Neural crest cell (in vitro differentiated cells): ENCODE results near the gene ZFP57. TPM values are rescaled to one million over a fixed set of nuclear protein-coding genes. Genes with fewer than 3 reads are reported as not detected.
A peak's percentile ranks its signal among the peaks of the same experiment; 100 is the strongest.

Source experiments
- DNase-seq: peaks from one replicate; pipeline ENCODE4 v3.0.0; 2021; ENCODE audit warnings: low read depth, mixed read lengths, low spot score
- H3K27ac Mint-ChIP-seq: one replicate; pipeline ENCODE4 v1.8.0; 2021; ENCODE audit warnings: mild to moderate bottlenecking, mixed read lengths; ENCODE audit not compliant: unreplicated experiment
- H3K27me3 Mint-ChIP-seq: 2 replicates; pipeline ENCODE4 v1.8.0; 2021; ENCODE audit warnings: low read depth, mild to moderate bottlenecking, mixed read lengths
- H3K36me3 Mint-ChIP-seq: 2 replicates; pipeline ENCODE4 v1.8.0; 2021; ENCODE audit warnings: low read depth, mild to moderate bottlenecking, mixed read lengths
- H3K4me1 Mint-ChIP-seq: 2 replicates; pipeline ENCODE4 v1.8.0; 2021; ENCODE audit warnings: mixed read lengths
- H3K4me3 Mint-ChIP-seq: one replicate; pipeline ENCODE4 v1.8.0; 2021; ENCODE audit warnings: mild to moderate bottlenecking, mixed read lengths
- H3K9me3 Mint-ChIP-seq: 2 replicates; pipeline ENCODE4 v1.8.0; 2021; ENCODE audit warnings: mixed read lengths
- total RNA-seq: library from RNA; stranded (reverse); gene quantifications from 2 replicates; pipeline ENCODE4 v1.2.1, GENCODE V29; 2021
- TF ChIP-seq, protein P1 (sequence below): fragments of 200-600 bp; sonication (generic); conservative IDR thresholded peaks from 2 replicates; pipeline ENCODE4 v1.5.0; 2021; ENCODE audit warnings: antibody characterized with exemption, mild to moderate bottlenecking

ZFP57 gene
- total RNA-seq, 1 donor from 2014 or later = not detected

DNA sequence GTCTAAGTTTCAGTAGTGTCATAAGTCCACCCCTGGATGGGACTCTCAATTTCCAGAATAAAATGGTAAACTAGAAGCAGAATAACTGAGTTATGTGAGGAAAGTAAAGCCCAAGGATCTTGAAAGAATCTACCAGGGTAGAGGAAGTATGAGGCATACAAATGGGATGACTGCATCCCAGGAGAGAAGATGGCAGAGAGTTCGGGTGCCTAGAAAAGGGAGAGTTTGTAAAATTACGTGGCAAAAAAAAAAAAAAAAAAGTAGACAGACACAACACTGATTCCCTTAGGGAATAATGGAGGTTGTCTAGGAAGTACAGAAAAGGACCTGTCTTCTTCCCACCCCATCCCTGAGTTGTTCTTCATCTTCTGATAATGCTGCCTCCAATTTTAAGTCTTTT lies 51.4 kb downstream of the ZFP57 start:
- DNase-seq = no peak
- H3K4me3 Mint-ChIP-seq = peak overlapping the region; percentile 94
- peaks cover 42% of the 10 kb centered on the region for H3K27me3 Mint-ChIP-seq
- peaks cover 79% of the 10 kb centered on the region for H3K4me1 Mint-ChIP-seq
- no peak overlapping the region for H3K27ac Mint-ChIP-seq
- H3K9me3 Mint-ChIP-seq = no peaks in the 10 kb centered on the region
- peaks cover 1% of the 10 kb centered on the region for H3K36me3 Mint-ChIP-seq
- TF ChIP-seq, protein P1, sequence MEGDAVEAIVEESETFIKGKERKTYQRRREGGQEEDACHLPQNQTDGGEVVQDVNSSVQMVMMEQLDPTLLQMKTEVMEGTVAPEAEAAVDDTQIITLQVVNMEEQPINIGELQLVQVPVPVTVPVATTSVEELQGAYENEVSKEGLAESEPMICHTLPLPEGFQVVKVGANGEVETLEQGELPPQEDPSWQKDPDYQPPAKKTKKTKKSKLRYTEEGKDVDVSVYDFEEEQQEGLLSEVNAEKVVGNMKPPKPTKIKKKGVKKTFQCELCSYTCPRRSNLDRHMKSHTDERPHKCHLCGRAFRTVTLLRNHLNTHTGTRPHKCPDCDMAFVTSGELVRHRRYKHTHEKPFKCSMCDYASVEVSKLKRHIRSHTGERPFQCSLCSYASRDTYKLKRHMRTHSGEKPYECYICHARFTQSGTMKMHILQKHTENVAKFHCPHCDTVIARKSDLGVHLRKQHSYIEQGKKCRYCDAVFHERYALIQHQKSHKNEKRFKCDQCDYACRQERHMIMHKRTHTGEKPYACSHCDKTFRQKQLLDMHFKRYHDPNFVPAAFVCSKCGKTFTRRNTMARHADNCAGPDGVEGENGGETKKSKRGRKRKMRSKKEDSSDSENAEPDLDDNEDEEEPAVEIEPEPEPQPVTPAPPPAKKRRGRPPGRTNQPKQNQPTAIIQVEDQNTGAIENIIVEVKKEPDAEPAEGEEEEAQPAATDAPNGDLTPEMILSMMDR = no peak

DNA sequence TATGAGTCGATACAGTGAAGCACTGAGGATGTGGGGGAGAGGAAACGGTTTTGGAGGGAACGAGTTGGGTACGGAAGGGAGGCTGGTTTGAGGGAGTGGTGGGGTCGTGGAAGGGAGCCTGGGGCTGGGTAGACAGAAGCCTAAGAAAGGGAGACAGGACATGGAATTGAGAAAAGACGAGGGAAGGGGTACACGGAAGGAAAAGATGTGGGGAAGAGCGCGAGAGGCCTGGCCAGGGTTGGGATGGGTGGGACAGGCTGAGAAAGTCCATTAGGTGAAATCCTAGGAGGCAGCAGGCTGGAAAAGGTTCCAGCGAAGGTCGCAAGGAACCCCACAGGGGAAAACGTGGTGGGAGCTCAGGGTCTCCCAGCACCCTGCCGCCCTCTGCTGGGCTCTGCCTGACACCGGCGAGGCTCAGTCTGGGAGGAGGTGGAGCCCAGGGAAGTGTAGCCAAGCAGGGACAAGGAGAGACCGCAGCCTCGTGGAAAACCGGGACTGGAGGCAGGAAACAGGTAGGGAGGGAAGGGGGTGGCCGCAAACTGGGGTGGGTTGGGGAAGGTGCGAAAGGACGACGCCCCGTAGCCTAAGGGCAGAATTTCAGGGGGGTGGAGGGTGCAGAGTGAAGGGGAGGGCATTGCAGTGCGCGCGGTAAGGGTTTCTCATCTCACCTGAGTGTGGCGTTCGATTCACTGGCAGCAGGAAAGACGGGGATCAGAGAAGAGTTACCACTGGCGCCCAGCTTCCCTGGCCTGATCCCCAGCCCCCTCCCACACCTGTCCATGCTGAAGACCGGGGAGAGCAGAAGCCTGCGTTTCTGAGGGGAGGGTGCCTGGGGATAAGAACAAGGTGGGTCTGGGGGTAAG lies 52.3 kb downstream of the ZFP57 start:
- H3K4me3 Mint-ChIP-seq = peak overlapping the region; percentile 94

DNA sequence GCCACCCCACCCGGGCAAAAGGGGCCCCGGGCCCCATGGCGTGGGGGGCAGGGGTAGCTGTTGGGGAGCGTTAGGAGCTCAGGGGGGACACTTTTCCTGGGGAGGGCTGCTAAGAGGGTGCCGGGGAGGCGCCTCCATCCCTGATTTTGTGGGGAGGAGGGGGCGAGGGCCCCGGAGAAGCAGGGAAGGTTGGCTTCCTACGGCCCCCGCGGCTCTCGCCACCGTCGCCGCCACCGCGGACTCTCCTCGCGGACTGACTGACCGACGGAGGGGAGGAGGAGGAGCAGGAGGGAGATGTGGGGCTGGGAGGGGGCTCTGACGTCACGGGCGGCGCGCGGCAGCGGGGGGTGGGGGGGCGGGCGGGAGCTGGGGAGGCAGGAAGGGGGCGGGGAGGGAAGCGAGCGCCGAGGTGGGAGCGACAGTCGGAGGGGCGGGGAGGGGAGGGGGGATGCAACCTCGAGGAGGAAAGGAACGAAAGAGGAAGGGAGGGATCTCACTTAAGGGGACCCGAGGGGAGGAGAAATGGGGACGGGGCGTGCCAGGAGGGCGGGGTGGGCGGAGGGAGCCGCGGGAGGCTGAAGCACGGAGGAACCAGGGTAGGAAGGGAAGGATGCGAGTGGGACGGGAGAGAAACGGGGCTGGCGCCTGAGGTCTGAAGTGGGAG lies 53.1 kb downstream of the ZFP57 start:
- Mint-ChIP-seq H3K4me3 (peak overlapping the region; percentile 94), H3K9me3 (no peaks in the 10 kb centered on the region), H3K4me1 (peaks cover 84% of the 10 kb centered on the region), H3K36me3 (peaks cover 14% of the 10 kb centered on the region), H3K27me3 (peaks cover 38% of the 10 kb centered on the region), H3K27ac (peak overlapping the region; percentile 65)
- TF ChIP-seq, protein P1 = no peak
- peak; percentile 58 for DNase-seq

More for the DNA sequence above, 52.3 kb downstream of the ZFP57 start:
- Mint-ChIP-seq H3K9me3 (no peaks in the 10 kb centered on the region), H3K27me3 (peaks cover 42% of the 10 kb centered on the region), H3K36me3 (peaks cover 8% of the 10 kb centered on the region), H3K27ac (peak overlapping the region; percentile 65), H3K4me1 (peaks cover 82% of the 10 kb centered on the region)
- TF ChIP-seq, protein P1 = peak; percentile 77
- peak; percentile 74 for DNase-seq

DNA sequence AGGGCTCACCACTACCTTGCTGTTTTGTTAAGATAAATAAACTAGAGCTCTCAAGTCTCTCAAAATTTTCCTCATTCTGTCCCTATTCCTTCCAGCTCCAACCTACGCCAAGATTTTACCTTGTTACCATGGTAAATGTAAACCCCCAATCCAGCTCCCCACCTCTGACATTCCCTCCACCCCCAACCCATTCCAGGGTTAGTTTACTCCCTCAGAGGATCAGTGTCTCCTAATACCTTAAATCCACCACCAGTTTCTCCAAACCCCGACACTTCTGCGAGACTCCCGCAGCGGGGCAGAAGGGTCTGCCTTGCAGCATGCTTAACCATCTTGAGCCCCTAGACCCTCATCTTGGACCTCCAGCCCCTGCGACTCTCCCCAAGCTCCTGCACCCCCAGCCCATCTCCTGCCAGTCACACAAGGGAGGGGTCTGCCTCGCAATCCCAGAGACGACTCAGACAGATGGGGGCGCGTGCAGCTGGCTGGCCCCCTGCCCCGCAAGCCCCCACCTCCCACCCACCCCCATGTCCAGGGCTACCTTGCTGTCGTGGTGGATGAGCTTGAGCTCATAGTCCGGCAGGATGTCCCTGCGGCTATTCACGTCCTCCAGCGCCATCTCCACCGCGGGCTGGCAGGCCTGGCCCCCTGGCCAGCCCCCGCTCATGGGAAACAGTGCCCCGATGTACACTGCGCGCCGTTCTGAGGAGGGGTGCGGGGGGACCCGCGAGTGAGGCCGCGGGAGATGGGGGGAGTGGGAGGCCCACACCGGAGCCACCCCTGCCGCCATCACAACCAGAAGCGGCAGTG lies 53.8 kb downstream of the ZFP57 start:
- Mint-ChIP-seq H3K36me3 (peaks cover 18% of the 10 kb centered on the region), H3K4me3 (peak overlapping the region; percentile 87), H3K27ac (peak overlapping the region; percentile 28), H3K9me3 (no peaks in the 10 kb centered on the region), H3K4me1 (peaks cover 91% of the 10 kb centered on the region), H3K27me3 (peaks cover 38% of the 10 kb centered on the region)
- TF ChIP-seq, protein P1 = no peak
- DNase-seq = peak; percentile 23

DNA sequence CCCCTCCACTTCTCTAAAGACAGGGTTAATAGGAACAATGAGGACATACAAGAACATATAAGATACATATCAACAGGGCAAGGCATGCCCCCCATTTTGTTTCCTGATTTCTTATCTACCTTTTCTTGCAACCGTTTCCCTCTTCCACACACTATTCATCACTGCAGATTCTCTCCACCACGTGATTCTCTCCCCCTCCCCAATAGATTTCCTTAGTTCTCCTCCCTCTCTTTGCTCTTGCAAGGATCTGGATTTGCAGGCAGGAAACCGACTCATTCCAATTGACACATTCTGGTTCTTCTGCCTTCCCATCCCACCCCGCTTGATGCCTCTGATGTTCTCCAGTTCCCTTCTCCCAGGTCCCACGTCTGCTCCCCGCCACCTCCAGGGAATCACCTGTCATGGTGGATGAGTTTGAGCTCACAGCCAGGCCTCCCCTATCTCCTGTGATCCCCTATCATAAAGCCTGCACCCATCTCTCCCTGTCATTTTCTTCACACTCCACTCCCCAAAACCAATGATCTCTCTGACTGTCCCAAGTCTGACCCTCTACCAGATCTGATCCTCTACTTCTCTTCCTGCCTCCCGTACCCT lies 55.5 kb downstream of the ZFP57 start:
- H3K4me1 Mint-ChIP-seq = peaks cover 75% of the 10 kb centered on the region
- H3K27ac Mint-ChIP-seq = no peak overlapping the region
- H3K36me3 Mint-ChIP-seq = peaks cover 35% of the 10 kb centered on the region
- TF ChIP-seq, protein P1 = no peak
- peak overlapping the region; percentile 87 for H3K4me3 Mint-ChIP-seq
- H3K27me3 Mint-ChIP-seq = peaks cover 22% of the 10 kb centered on the region
- H3K9me3 Mint-ChIP-seq = no peaks in the 10 kb centered on the region
- no peak for DNase-seq
